ENCODE data around the gene AAK1. TPM values are rescaled to one million over a fixed set of nuclear protein-coding genes. Genes with fewer than 3 reads are reported as not detected.

The AAK1 gene
- total and polyA plus RNA-seq, 10 of the 15 experiments (the other 5 are each of a cell fraction or from before 2014, with no cell fraction given): 2.9 to 41.4 (median 17.5) TPM

DNA sequence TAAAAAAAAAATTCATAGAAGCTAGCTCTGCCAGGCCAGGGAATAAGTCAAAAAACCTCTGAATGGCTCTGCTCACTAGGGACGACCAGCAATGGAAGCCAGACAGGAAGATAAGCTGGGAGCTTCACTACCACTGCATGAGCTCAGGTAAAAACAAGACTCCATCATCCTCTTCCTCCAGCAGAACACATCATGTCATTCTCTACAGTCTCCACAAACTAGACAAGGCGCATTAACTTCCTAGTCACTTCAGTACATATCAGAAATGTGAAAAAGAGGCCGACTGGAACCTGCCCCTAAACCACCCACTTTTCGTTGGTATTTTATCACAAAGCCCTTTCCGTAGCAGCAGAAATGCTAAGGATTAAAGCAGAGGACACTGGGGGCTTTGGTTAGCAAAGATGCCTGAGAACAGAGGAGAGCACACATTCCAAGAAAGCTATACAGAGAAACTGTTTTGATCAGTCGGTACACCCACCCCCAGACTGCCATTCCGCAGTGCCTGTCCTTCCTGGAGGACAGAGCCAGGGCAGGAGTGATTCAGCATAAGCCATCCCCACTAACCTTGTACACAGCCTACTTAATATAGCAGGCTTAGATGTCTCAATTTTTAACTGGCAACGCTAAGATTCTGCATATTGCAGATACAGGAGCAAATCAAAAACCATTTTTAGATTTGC lies 53.4 kb downstream of the AAK1 start (continued):
- TF ChIP-seq, protein P1, sequence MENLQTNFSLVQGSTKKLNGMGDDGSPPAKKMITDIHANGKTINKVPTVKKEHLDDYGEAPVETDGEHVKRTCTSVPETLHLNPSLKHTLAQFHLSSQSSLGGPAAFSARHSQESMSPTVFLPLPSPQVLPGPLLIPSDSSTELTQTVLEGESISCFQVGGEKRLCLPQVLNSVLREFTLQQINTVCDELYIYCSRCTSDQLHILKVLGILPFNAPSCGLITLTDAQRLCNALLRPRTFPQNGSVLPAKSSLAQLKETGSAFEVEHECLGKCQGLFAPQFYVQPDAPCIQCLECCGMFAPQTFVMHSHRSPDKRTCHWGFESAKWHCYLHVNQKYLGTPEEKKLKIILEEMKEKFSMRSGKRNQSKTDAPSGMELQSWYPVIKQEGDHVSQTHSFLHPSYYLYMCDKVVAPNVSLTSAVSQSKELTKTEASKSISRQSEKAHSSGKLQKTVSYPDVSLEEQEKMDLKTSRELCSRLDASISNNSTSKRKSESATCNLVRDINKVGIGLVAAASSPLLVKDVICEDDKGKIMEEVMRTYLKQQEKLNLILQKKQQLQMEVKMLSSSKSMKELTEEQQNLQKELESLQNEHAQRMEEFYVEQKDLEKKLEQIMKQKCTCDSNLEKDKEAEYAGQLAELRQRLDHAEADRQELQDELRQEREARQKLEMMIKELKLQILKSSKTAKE (IDR thresholded peaks at IDR 0.05; ENCODE audit: low read depth, poor library complexity, severe bottlenecking): no peak
- TF ChIP-seq YBX1 (IDR thresholded peaks at IDR 0.05) (no peak), JUND (IDR thresholded peaks at IDR 0.05; ENCODE audit: low read depth, low read length) (no peak), ESRRA (IDR thresholded peaks at IDR 0.05; ENCODE audit: low read length) (no peak), RCOR1 (conservative IDR thresholded peaks at IDR 0.05; ENCODE audit: low read depth, low read length) (no peak)

DNA sequence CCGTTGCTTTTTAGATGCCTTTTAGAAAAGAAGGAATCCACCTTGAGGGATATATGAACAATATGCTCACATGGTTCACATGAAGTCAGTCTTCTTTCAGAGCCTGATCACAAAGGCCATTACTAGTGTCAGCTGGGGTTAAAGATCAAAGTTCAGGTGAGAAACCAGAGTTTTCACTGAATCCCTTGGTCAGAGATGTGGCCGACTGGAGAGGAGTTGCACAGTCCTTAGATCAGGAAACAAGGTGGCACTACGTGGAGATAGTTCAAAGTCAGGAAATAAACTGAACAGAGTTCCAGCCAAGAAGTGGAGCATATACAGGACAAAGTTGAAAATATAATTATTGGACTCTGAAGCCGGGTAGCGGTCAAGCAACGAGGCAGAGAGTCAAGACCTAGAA lies 54.6 kb downstream of the AAK1 start:
- no peaks in the 10 kb centered on the region for H3K9me3 ChIP-seq (replicated peaks; ENCODE audit: control insufficient read depth, insufficient read depth, low read length)
- no peaks in the 10 kb centered on the region for H4K20me1 ChIP-seq (ENCODE audit: control insufficient read depth, insufficient read depth)
- no TSS peak for BruUV-seq (replicated peaks)
- TF ChIP-seq, protein P2, sequence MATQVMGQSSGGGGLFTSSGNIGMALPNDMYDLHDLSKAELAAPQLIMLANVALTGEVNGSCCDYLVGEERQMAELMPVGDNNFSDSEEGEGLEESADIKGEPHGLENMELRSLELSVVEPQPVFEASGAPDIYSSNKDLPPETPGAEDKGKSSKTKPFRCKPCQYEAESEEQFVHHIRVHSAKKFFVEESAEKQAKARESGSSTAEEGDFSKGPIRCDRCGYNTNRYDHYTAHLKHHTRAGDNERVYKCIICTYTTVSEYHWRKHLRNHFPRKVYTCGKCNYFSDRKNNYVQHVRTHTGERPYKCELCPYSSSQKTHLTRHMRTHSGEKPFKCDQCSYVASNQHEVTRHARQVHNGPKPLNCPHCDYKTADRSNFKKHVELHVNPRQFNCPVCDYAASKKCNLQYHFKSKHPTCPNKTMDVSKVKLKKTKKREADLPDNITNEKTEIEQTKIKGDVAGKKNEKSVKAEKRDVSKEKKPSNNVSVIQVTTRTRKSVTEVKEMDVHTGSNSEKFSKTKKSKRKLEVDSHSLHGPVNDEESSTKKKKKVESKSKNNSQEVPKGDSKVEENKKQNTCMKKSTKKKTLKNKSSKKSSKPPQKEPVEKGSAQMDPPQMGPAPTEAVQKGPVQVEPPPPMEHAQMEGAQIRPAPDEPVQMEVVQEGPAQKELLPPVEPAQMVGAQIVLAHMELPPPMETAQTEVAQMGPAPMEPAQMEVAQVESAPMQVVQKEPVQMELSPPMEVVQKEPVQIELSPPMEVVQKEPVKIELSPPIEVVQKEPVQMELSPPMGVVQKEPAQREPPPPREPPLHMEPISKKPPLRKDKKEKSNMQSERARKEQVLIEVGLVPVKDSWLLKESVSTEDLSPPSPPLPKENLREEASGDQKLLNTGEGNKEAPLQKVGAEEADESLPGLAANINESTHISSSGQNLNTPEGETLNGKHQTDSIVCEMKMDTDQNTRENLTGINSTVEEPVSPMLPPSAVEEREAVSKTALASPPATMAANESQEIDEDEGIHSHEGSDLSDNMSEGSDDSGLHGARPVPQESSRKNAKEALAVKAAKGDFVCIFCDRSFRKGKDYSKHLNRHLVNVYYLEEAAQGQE (IDR thresholded peaks at IDR 0.05; ENCODE audit: low read depth, low read length): no peak
- TF ChIP-seq NFYB (IDR thresholded peaks at IDR 0.05; ENCODE audit: insufficient read depth, low read depth, low read length) (no peak), IRF4 (IDR thresholded peaks at IDR 0.05; ENCODE audit: low read depth, low read length) (no peak), SP1 (IDR thresholded peaks at IDR 0.05; ENCODE audit: low read depth, low read length) (no peak)
- no peak overlapping the region for H3K9ac ChIP-seq (ENCODE audit: control insufficient read depth, insufficient read depth, low read length)
- WGBS (ENCODE audit: insufficient coverage, insufficient replicate concordance, low lambda C conversion rate, missing lambda C conversion rate): 84% methylated on average over 6 of the region's 6 CpGs
- SMC1A ChIA-PET (ENCODE audit: uncharacterized antibody, unreplicated experiment): interaction anchor here (1.2 to 1.8 kb wide), 2 partner anchors 10 to 15 kb away, joined by 4 to 5 read pairs; no protein-coding TSS in a partner anchor
- no peak overlapping the region for H3K4me2 ChIP-seq (ENCODE audit: control insufficient read depth, insufficient read depth)
- H3K27me3 ChIP-seq (replicated peaks in 1 of 2; ENCODE audit: control insufficient read depth in 2 of 2, insufficient read depth in 2 of 2, low read length in 1 of 2): no peaks in the 10 kb centered on the region
- H3K79me2 ChIP-seq (ENCODE audit: control insufficient read depth, insufficient read depth, low read length): peaks cover 9% of the 10 kb centered on the region
- no peak overlapping the region for H3K27ac ChIP-seq (ENCODE audit: control insufficient read depth, insufficient read depth)
- POLR2A ChIA-PET: interaction anchor here (1.0 to 1.2 kb wide), 2 partner anchors 16 to 56 kb away, joined by 3 read pairs; no protein-coding TSS in a partner anchor
- intact Hi-C loops (cut with micrococcal nuclease; ENCODE audit: unreplicated experiment) (no loop called here), in situ Hi-C loops (cut with MboI) (no loop called here)
- RAD21 ChIA-PET (ENCODE audit: unreplicated experiment): no interaction called here
- H3K4me1 ChIP-seq (ENCODE audit: control insufficient read depth, insufficient read depth, low read length): peaks cover 11% of the 10 kb centered on the region; the same call in 1 of the 2 replicates
- FAIRE-seq (no peak), ATAC-seq (no peak), DNase-seq (ENCODE audit: low read depth, low spot score) (no peak)
- CTCF ChIA-PET: interaction anchor here (0.6 to 13.7 kb wide), 6 partner anchors 11 to 136 kb away, joined by 3 to 144 read pairs (median 3); no protein-coding TSS in a partner anchor
- no peaks in the 10 kb centered on the region for H3K36me3 ChIP-seq (ENCODE audit: control insufficient read depth in 2 of 2, insufficient read depth in 2 of 2, low read length in 1 of 2)
- no peak overlapping the region for H3K4me3 ChIP-seq
- no peak overlapping the region for H2AFZ ChIP-seq (ENCODE audit: control insufficient read depth, low read depth, low read length)

All from GM12878 (cell line).